HUES48 (cell line): ENCODE data around the gene TMEM86A.
A peak's percentile ranks its signal among the peaks of the same experiment; 100 is the strongest.
"Not testable (repeated sequence)": the region's sequence is repeated elsewhere in the genome, so short reads cannot be mapped to it uniquely, and the experiment has no call there.

ENCODE experiments used
- H3K27ac ChIP-seq: one replicate; pipeline ENCODE4 v1.7.0; 2013; ENCODE audit warnings: low read depth, low read length, inconsistent platforms
- H3K27me3 ChIP-seq: 2 replicates; pipeline ENCODE4 v1.6.1; 2013; ENCODE audit warnings: mild to moderate bottlenecking, low read length; ENCODE audit not compliant: control insufficient read depth, insufficient read depth
- H3K36me3 ChIP-seq: 2 replicates; pipeline ENCODE4 v1.6.1; 2013; ENCODE audit warnings: low read length; ENCODE audit not compliant: control insufficient read depth, insufficient read depth
- H3K4me1 ChIP-seq: 2 replicates; pipeline ENCODE4 v1.6.1; 2013; ENCODE audit warnings: mild to moderate bottlenecking, low read length; ENCODE audit not compliant: control insufficient read depth, insufficient read depth
- H3K4me3 ChIP-seq: 2 replicates; pipeline ENCODE4 v1.5.1; 2013; ENCODE audit warnings: mild to moderate bottlenecking, low read depth, low read length
- H3K9ac ChIP-seq: 2 replicates; pipeline ENCODE4 v1.6.1; 2013; ENCODE audit warnings: mild to moderate bottlenecking, low read depth, low read length, moderate library complexity
- H3K9me3 ChIP-seq: 2 replicates; pipeline ENCODE4 v1.6.1; 2013; ENCODE audit warnings: low read length; ENCODE audit not compliant: control insufficient read depth, insufficient read depth

TMEM86A gene

DNA sequence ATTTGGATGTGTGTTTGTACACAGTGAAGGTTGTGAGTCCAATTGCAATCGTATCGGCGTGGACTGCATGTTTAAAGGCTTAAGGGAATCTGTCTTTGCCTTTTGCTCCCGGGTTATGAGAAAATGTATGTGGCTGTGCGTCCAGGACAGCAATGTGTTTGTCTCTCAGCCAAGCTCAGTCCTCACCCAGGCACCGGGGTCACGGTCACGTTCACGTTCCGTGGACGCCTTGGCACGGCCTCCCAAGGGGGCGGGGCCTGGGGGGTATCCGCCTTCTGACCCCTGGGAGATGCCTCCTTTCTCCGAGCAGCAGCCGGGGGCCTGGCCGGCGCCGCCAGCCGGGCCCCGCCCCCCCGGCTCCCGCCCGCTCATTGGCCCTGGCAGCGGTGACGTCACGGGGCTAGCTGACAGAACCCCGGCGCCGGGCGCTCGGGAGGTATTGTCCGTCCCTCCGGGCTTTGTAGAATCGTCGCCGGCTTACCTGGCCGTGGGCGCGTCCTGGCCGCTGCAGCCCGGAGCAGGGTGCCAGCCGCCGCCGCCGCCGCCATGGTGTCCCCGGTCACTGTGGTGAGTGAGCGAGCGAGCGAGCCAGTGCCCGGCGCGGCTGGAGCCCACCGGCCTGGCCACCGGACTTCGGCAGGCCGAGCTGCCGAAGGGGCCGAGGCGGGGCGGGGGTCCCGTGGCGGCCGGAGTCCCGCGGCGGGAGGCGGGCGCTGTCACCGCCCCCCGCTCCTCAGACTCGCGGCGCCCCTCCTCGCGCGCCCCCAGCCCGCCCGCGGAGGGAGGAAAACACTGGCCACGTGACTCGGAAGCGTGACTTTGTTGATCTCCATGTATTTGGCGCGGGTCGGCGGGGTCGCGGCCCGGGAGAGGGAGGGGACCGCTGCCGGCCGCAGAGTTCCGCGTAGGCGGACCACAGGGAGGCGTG is at the start of gene TMEM86A:
TSS of gene TMEM86A (plus strand) at position 439 of the 928 bp plus-strand sequence. CDS start at position 547, 108 bp downstream.
- no peaks in the 10 kb centered on the region for H3K9me3 ChIP-seq
- H3K4me3 ChIP-seq = peak within 1 kb of the TSS; percentile 75
- H3K36me3 ChIP-seq = no peaks in the 10 kb centered on the region
- peak within 1 kb of the TSS; percentile 21; the same call in 1 of the 2 replicates for H3K9ac ChIP-seq
- peak within 1 kb of the TSS; percentile 81 for H3K27ac ChIP-seq
- peaks cover 5% of the 10 kb centered on the region for H3K4me1 ChIP-seq
- peaks cover 3% of the 10 kb centered on the region for H3K27me3 ChIP-seq

- no peak overlapping the region for H3K4me3 ChIP-seq
- no peaks in the 10 kb centered on the region for H3K36me3 ChIP-seq
- no peak overlapping the region for H3K9ac ChIP-seq
- no peaks in the 10 kb centered on the region for H3K9me3 ChIP-seq
- no peaks in the 10 kb centered on the region for H3K27me3 ChIP-seq
- H3K27ac ChIP-seq = no peak overlapping the region
- H3K4me1 ChIP-seq = no peaks in the 10 kb centered on the region
These were observed 48.2 kb upstream of the TMEM86A start for GRCh38 chr11:18650353-18650752.

GRCh38 chr11:18650859-18651557 is 47.6 kb upstream of the TMEM86A start:
- no peaks in the 10 kb centered on the region for H3K27me3 ChIP-seq
- no peaks in the 10 kb centered on the region for H3K9me3 ChIP-seq
- H3K4me3 ChIP-seq = no peak overlapping the region
- no peak overlapping the region for H3K9ac ChIP-seq
- H3K4me1 ChIP-seq = no peaks in the 10 kb centered on the region
- no peak overlapping the region for H3K27ac ChIP-seq
- no peaks in the 10 kb centered on the region for H3K36me3 ChIP-seq

GRCh38 chr11:18657673-18658072 is 40.9 kb upstream of the TMEM86A start:
- Histone ChIP-seq H3K4me3 (no peak overlapping the region), H3K36me3 (no peaks in the 10 kb centered on the region), H3K9me3 (peaks cover 6% of the 10 kb centered on the region), H3K27ac (no peak overlapping the region), H3K9ac (no peak overlapping the region), H3K27me3 (no peaks in the 10 kb centered on the region), H3K4me1 (no peaks in the 10 kb centered on the region)

GRCh38 chr11:18665353-18665872 is 33.2 kb upstream of the TMEM86A start:
- not testable (repeated sequence) for H3K4me3 ChIP-seq, H3K27me3 ChIP-seq, H3K4me1 ChIP-seq, H3K36me3 ChIP-seq, H3K9ac ChIP-seq, H3K27ac ChIP-seq, H3K9me3 ChIP-seq

DNA sequence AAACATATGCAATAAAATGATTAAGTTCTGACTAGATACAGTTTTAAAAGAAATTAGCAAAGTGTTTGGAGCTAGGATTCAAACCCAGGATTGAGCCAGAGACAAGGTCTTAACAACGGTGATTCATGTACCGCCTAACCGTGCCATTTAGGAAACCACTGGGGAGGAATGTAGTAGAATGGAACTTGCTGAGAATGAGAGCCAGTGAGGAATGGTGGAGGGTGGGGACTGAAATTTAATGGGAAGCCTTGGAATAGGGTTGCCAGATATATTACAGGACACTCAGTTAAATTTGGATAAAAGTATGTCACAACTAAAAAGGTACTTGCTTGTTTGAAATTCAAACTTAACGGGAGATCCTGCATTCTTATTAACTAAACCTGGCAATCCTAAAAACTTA is 30.4 kb upstream of the TMEM86A start:
- no peak overlapping the region for H3K27ac ChIP-seq
- H3K27me3 ChIP-seq = no peaks in the 10 kb centered on the region
- H3K9ac ChIP-seq = no peak overlapping the region

GRCh38 chr11:18669219-18669596 is 29.4 kb upstream of the TMEM86A start:
- no peak overlapping the region for H3K4me3 ChIP-seq
- no peak overlapping the region for H3K9ac ChIP-seq
- H3K9me3 ChIP-seq = no peaks in the 10 kb centered on the region
- H3K27me3 ChIP-seq = no peaks in the 10 kb centered on the region
- H3K36me3 ChIP-seq = no peaks in the 10 kb centered on the region
- peaks cover 7% of the 10 kb centered on the region; the same call in 1 of the 2 replicates for H3K4me1 ChIP-seq
- no peak overlapping the region for H3K27ac ChIP-seq

More for the DNA sequence above, 30.4 kb upstream of the TMEM86A start:
- Histone ChIP-seq H3K36me3 (no peaks in the 10 kb centered on the region), H3K4me3 (no peak overlapping the region), H3K9me3 (no peaks in the 10 kb centered on the region), H3K4me1 (peaks cover 7% of the 10 kb centered on the region; the same call in 1 of the 2 replicates)

GRCh38 chr11:18669711-18670110 is 28.9 kb upstream of the TMEM86A start:
- H3K9me3 ChIP-seq = no peaks in the 10 kb centered on the region
- no peaks in the 10 kb centered on the region for H3K36me3 ChIP-seq
- peaks cover 7% of the 10 kb centered on the region; the same call in 1 of the 2 replicates for H3K4me1 ChIP-seq
- no peaks in the 10 kb centered on the region for H3K27me3 ChIP-seq
- no peak overlapping the region for H3K27ac ChIP-seq
- no peak overlapping the region for H3K4me3 ChIP-seq
- H3K9ac ChIP-seq = no peak overlapping the region

- no peaks in the 10 kb centered on the region for H3K27me3 ChIP-seq
- no peak overlapping the region for H3K9ac ChIP-seq
- no peaks in the 10 kb centered on the region for H3K9me3 ChIP-seq
- no peak overlapping the region for H3K4me3 ChIP-seq
- no peak overlapping the region for H3K27ac ChIP-seq
- H3K36me3 ChIP-seq = no peaks in the 10 kb centered on the region
- peaks cover 7% of the 10 kb centered on the region; the same call in 1 of the 2 replicates for H3K4me1 ChIP-seq
These were observed 27.3 kb upstream of the TMEM86A start for GRCh38 chr11:18671246-18671645.

DNA sequence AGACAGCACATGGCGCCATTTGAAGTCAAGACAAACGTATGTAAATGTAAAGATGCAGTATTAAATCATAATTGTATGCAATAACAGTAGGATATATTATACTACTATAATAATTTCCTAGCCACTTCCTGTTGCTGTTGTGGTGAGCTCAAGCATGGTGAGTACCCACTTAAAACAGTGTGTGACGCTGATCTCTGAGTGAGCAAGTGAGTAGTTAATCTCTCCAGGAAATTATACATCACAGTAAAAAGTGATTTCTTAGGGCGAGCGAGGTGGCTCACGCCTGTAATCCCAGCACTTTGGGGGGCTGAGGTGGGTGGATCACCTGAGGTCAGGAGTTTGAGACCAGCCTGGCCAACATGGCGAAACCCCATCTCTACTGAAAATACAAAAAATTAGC is 26.4 kb upstream of the TMEM86A start:
- not testable (repeated sequence) for H3K4me3 ChIP-seq, H3K36me3 ChIP-seq, H3K27ac ChIP-seq, H3K9me3 ChIP-seq, H3K9ac ChIP-seq, H3K27me3 ChIP-seq, H3K4me1 ChIP-seq

DNA sequence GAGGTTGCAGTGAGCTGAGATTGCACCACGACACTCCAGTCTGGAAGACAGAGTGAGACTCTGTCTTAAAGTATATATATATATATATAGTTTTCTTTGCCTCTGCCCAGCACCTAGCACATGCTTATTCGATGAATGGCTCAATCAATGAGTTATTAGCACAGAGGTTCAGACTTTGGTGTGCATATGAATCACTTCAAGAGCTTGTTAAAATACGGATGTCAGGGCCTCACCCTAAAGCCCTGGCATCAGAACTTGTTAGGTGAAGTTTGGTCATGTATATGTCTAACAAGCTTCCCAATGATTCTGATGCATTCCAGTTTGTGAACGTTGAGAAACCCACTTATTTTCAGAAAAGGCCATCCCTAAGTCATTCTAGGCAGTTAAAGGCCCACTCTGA is 21.8 kb upstream of the TMEM86A start:
- no peak overlapping the region for H3K9ac ChIP-seq
- no peaks in the 10 kb centered on the region for H3K36me3 ChIP-seq
- H3K9me3 ChIP-seq = no peaks in the 10 kb centered on the region
- no peak overlapping the region for H3K27ac ChIP-seq
- no peaks in the 10 kb centered on the region for H3K27me3 ChIP-seq
- no peaks in the 10 kb centered on the region for H3K4me1 ChIP-seq
- no peak overlapping the region for H3K4me3 ChIP-seq
